ENCODE results near the gene NCOA5. TPM values are rescaled to one million over a fixed set of nuclear protein-coding genes. Genes with fewer than 3 reads are reported as not detected.

NCOA5 gene
- total RNA-seq, 1 donor from 2014 or later: 25.3 TPM

GRCh38 chr20:46062151-46062550, 27.6 kb downstream of the NCOA5 start:
- DNase-seq (ENCODE audit: low read depth): no peak

- no peak for DNase-seq (ENCODE audit: low read depth)
Observed at GRCh38 chr20:46060975-46061374, 28.8 kb downstream of the NCOA5 start.

- no peak for DNase-seq (ENCODE audit: low read depth)
Observed at GRCh38 chr20:46060301-46060881, 29.4 kb downstream of the NCOA5 start.

- DNase-seq (ENCODE audit: low read depth): no peak
Observed at GRCh38 chr20:46058599-46059281, 31.0 kb downstream of the NCOA5 start.

- peak; percentile 11 for DNase-seq (ENCODE audit: low read depth)
Observed at GRCh38 chr20:46057856-46058598, 31.7 kb downstream of the NCOA5 start.

- no peak for DNase-seq (ENCODE audit: low read depth)
Observed at GRCh38 chr20:46056970-46057855, 32.5 kb downstream of the NCOA5 start.

- DNase-seq (ENCODE audit: low read depth): no peak
Observed at GRCh38 chr20:46056027-46056833, 33.5 kb downstream of the NCOA5 start.

DNA sequence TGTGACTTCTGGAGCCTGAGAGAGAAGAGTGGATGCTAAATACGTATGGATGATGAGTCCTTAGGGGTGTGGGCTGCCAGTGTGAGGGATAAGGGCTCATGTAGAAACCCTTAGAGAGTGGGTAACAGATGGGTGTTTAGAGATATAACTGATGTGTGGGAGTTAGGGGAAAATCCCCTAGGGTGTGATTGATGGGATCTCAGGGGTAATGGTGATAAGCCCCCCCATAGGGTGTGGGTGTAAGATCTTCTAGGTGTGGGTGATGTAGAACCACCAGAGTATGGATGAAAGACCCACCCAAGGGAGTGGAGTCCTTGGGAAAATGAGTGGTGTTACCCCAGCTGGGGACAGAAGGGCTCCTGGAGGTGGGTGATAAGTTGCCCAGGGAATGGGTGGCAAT, 34.5 kb downstream of the NCOA5 start:
- no peak for DNase-seq (ENCODE audit: low read depth)

DNA sequence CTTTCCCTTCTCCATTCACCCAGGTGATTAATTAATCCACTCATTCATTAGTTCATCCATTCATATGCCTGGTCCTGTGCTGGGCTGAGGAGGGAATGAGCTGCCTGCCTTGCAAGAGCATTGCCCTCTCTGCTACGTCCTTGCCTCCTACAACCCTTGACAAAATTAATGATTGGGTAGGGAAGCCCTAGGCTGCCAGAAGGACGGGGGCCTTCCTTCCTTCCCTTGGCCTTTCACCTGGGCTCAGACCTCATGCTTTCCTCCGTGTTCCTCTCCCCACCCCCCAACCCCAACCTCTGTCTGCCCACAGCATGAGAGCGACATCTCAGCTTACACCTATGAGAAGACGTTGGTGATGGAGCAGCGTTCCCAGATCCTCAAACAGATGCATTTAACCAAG, 35.2 kb downstream of the NCOA5 start:
- DNase-seq (ENCODE audit: low read depth): no peak

GRCh38 chr20:46053416-46053815, 36.3 kb downstream of the NCOA5 start:
- no peak for DNase-seq (ENCODE audit: low read depth)

GRCh38 chr20:46051556-46052308, 38.0 kb downstream of the NCOA5 start:
- no peak for DNase-seq (ENCODE audit: low read depth)

DNA sequence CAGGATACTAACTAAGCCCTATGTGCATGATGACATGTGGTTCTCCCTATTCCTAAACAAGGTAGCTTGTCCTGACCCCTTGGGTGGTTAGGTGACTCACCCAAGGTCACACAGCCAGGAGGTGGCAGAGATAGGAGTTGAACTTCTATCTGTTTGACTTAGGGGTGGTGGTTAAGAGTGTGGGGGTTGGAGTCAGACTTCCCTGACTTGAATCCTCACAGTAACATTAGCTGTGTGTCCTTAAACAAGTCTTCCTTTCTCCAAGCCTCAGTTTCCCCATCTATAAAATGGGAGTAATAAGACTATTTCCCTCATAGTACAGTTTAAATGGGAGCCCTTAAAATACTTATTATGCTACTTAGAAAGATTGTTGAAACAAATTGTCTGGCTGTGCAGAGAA, 38.9 kb downstream of the NCOA5 start:
- no peak for DNase-seq (ENCODE audit: low read depth)

DNA sequence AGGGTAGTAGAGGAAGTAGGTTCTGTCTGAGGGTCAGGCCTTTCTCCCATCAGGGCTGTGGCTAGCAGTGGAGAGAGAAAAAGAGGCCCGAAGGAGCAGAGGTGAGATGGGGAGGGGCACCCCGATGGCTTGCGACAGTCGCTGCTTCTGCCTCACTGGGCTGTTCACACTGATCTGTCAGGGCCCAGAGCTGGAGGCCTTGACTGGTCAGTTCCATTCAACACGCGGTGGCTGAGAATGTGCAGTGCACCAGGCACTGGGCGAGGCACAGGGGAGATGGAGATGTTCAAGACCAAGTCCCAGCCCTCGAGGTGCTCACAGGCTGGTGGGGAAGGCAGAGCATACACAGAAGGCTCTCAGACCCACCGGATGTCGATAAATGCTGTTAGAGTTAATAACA, 39.3 kb downstream of the NCOA5 start:
- no peak for DNase-seq (ENCODE audit: low read depth)

DNA sequence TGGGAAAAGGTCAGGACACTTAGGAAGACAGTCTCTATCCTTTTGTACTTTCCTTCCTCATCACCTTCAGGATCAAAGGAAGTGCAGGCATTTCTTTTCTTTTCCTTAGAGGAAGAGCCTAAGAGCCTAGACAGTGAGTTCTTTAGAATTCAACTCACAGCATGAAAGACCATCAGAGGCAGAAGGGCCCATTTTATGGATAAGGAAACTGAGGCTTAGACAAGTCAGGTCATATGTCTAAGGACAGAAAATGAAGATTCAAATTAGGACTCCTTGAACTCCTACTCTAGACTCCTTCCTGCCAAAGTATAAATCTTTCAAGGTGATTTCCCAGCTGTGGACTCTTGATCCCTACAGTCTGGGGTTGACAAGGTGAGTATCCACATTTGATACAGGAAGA, 39.9 kb downstream of the NCOA5 start:
- no peak for DNase-seq (ENCODE audit: low read depth)

- no peak for DNase-seq (ENCODE audit: low read depth)
Observed at GRCh38 chr20:46049190-46049589, 40.6 kb downstream of the NCOA5 start.

GRCh38 chr20:46047821-46048220, 41.9 kb downstream of the NCOA5 start:
- DNase-seq (ENCODE audit: low read depth): no peak

DNA sequence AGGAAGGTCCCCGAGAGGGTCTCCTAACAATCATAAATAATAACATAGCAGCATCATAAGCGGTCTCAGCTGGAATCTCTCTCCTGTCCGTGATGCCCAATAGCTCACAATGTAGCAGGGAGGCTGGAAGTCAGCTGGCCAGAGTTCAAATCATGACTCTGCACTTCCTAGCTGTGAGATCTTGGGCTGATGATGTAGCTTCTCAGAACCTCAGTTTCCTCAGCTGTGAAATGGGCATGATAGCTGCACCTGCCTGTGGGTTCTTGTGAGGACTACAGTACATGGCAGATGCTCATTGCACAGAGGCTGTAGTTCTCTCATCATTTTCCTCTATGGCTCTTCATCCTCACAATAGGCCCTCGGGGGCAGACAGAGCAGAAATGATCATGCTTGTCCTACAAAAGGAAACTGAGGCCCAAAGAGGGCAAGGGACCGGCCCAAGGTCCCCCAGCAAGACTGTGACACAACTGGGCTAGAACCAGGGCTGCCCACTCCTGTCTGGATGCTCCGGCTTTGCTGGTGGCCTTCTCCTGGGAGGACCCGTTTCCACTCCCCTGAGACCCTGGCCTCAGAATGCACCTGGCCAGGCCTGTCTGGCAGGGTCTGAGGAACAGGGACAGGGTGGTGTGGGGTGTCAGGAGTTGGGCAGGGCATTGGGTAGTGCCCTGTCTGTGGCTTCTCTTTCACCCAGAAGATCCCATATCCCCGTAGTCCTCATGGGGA, 43.0 kb downstream of the NCOA5 start:
- DNase-seq (ENCODE audit: low read depth): no peak

DNA sequence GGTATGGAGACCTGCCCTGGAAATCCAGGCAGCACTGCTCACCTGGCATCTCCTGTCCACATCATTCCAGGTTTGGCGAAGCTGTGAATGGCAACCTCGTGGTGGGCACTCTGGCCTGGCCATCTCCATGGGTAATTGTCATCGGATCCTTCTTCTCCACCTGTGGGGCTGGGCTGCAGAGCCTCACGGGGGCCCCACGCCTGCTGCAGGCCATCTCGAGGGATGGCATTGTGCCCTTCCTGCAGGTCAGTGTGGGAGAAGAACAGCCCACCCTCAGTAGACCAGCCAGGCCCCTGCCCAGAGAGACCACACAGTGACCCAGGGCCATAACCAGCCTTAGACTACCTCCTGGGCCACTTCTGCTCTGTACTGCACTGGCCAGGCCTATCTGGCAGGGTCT, 44.9 kb downstream of the NCOA5 start:
- DNase-seq (ENCODE audit: low read depth): no peak

DNA sequence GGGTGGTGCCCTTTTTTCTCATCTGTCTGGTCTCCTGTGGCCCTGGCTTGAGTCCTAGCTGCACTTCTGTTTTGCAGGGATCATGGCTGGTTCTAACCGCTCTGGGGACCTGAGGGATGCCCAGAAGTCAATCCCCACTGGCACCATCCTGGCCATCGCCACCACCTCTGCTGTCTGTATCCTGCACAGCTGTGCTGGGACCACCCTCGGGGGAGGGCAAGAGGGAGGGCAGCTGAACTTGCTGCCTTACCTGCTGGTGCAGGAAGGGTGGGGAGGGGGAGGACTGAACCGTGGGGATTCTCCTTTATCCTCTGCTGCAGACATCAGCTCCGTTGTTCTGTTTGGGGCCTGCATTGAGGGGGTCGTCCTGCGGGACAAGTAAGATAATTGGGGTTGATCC, 46.2 kb downstream of the NCOA5 start:
- DNase-seq (ENCODE audit: low read depth): no peak
